Measurements from ENCODE around the gene ERG28.

GRCh38 chr14:75673345-75674035 is 12.8 kb upstream of the ERG28 start:
- no peak for TF ChIP-seq CTCF (IDR thresholded peaks at IDR 0.05; ENCODE audit: low read depth, low read length)
- TF ChIP-seq POLR2A (IDR thresholded peaks at IDR 0.05; ENCODE audit: extremely low read depth, insufficient read length), result no peak
- no peak for TF ChIP-seq MYC (IDR thresholded peaks at IDR 0.05; ENCODE audit: low read depth, low read length)

Measured in NB4 (cell line).